ENCODE measurements around the gene SP2. TPM values are rescaled to one million over a fixed set of nuclear protein-coding genes. Genes with fewer than 3 reads are reported as not detected.
A peak's percentile ranks its signal among the peaks of the same experiment; 100 is the strongest.

Gene SP2
- total and polyA plus RNA-seq, 4 experiments from 2014 or later: 3.0 to 39.9 (median 28.4) TPM

- CTCF ChIA-PET (ENCODE audit: partially characterized antibody): interaction anchor here (1.2 to 20.5 kb wide), 3 partner anchors 10 to 120 kb away, joined by 3 to 562 read pairs (median 14); partner anchors contain the start of genes CDK5RAP3, SCRN2 and SP2
- no peaks in the 10 kb centered on the region for H3K9me3 ChIP-seq (ENCODE audit: control insufficient read depth in 1 of 2, low read length in 2 of 2)
- H3K36me3 Mint-ChIP-seq: no peaks in the 10 kb centered on the region
- peak within 1 kb of the TSS; percentile 5 to 77 (median 60) for H3K4me3 Mint-ChIP-seq
- H3K27ac ChIP-seq (ENCODE audit: low read depth, low read length): no peak within 1 kb of the TSS
- H3K4me3 ChIP-seq (ENCODE audit: low read length in 2 of 2): no peak within 1 kb of the TSS
- peaks cover 62% of the 10 kb centered on the region for H3K27me3 ChIP-seq (ENCODE audit: insufficient read depth, low read length)
- H3K4me1 Mint-ChIP-seq: peaks cover 13 to 38% (median 18%) of the 10 kb centered on the region in 4 donors
- peak within 1 kb of the TSS in 3 of 7 donors; percentile 21 to 56 (median 31) for H3K27ac Mint-ChIP-seq
- no peaks in the 10 kb centered on the region for H3K36me3 ChIP-seq (ENCODE audit: insufficient read depth, low read length)
- intact Hi-C loops (cut with micrococcal nuclease): no loop called here
- POLR2A ChIA-PET (ENCODE audit: partially characterized antibody): interaction anchor here (0.9 to 18.7 kb wide), 5 partner anchors 8 to 42 kb away, joined by 3 to 271 read pairs (median 4); partner anchors contain the start of genes LRRC46, MRPL10 and SP2
- no peaks in the 10 kb centered on the region for H3K9me3 Mint-ChIP-seq
- DNase-seq: peak; percentile 39 to 76 (median 45)
- H3K27me3 Mint-ChIP-seq: peaks cover 57 to 73% of the 10 kb centered on the region in 2 donors
- H3K4me1 ChIP-seq (ENCODE audit: insufficient read depth, low read length): peaks cover 37% of the 10 kb centered on the region
Observed at GRCh38 chr17:47850692-47851573, 45.1 kb upstream of the SP2 start, which contains the start of gene SP6. TSS of gene SP6 (minus strand) at chr17:47851163. CDS start at chr17:47848429, 2,734 bp downstream.

GRCh38 chr17:47851764-47852112, 44.3 kb upstream of the SP2 start:
- Mint-ChIP-seq H3K4me1 (peaks cover 13 to 34% (median 18%) of the 10 kb centered on the region in 4 donors), H3K27me3 (peaks cover 54 to 73% of the 10 kb centered on the region in 2 donors), H3K9me3 (no peaks in the 10 kb centered on the region), H3K36me3 (no peaks in the 10 kb centered on the region), H3K4me3 (peak overlapping the region in 5 of 8 donors; percentile 19 to 59 (median 58)), H3K27ac (peak overlapping the region in 2 of 7 donors; percentile 21 to 56)
- DNase-seq: no peak
- ChIA-PET POLR2A (ENCODE audit: partially characterized antibody) (interaction anchor here (0.9 to 18.7 kb wide), 4 partner anchors 9 to 41 kb away, joined by 3 to 271 read pairs (median 4); partner anchors contain the start of gene SP2), CTCF (ENCODE audit: partially characterized antibody) (interaction anchor here (1.9 to 20.5 kb wide), 2 partner anchors 9 to 36 kb away, joined by 12 to 562 read pairs; partner anchors contain the start of gene SP2)
- Histone ChIP-seq H3K4me1 (ENCODE audit: insufficient read depth, low read length) (peaks cover 37% of the 10 kb centered on the region), H3K36me3 (ENCODE audit: insufficient read depth, low read length) (no peaks in the 10 kb centered on the region), H3K4me3 (ENCODE audit: low read length in 2 of 2) (no peak overlapping the region), H3K27me3 (ENCODE audit: insufficient read depth, low read length) (peaks cover 54% of the 10 kb centered on the region), H3K9me3 (ENCODE audit: control insufficient read depth in 1 of 2, low read length in 2 of 2) (no peaks in the 10 kb centered on the region), H3K27ac (ENCODE audit: low read depth, low read length) (no peak overlapping the region)
- intact Hi-C loops (cut with micrococcal nuclease): no loop called here

GRCh38 chr17:47852113-47852949, 43.7 kb upstream of the SP2 start:
- Histone ChIP-seq H3K4me1 (ENCODE audit: insufficient read depth, low read length) (peaks cover 32% of the 10 kb centered on the region), H3K9me3 (ENCODE audit: control insufficient read depth in 1 of 2, low read length in 2 of 2) (no peaks in the 10 kb centered on the region), H3K27me3 (ENCODE audit: insufficient read depth, low read length) (peaks cover 48% of the 10 kb centered on the region), H3K4me3 (ENCODE audit: low read length in 2 of 2) (no peak overlapping the region), H3K36me3 (ENCODE audit: insufficient read depth, low read length) (no peaks in the 10 kb centered on the region), H3K27ac (ENCODE audit: low read depth, low read length) (no peak overlapping the region)
- peak overlapping the region in 1 of 7 donors; percentile 56 for H3K27ac Mint-ChIP-seq
- H3K4me1 Mint-ChIP-seq: peaks cover 13 to 28% (median 17%) of the 10 kb centered on the region in 4 donors
- DNase-seq: no peak
- H3K4me3 Mint-ChIP-seq: peak overlapping the region; percentile 4 to 60 (median 48)
- no peaks in the 10 kb centered on the region for H3K9me3 Mint-ChIP-seq
- H3K27me3 Mint-ChIP-seq: peaks cover 49 to 72% of the 10 kb centered on the region in 2 donors
- CTCF ChIA-PET (ENCODE audit: partially characterized antibody): interaction anchor here (0.8 to 20.5 kb wide), 3 partner anchors 9 to 35 kb away, joined by 4 to 562 read pairs (median 12); partner anchors contain the start of genes SCRN2 and SP2
- POLR2A ChIA-PET (ENCODE audit: partially characterized antibody): interaction anchor here (0.9 to 18.7 kb wide), 3 partner anchors 10 to 40 kb away, joined by 4 to 271 read pairs (median 5); partner anchors contain the start of gene SP2
- intact Hi-C loops (cut with micrococcal nuclease): no loop called here
- H3K36me3 Mint-ChIP-seq: no peaks in the 10 kb centered on the region

GRCh38 chr17:47853616-47854015, 42.4 kb upstream of the SP2 start:
- no peaks in the 10 kb centered on the region for H3K36me3 ChIP-seq (ENCODE audit: insufficient read depth, low read length)
- POLR2A ChIA-PET (ENCODE audit: partially characterized antibody): interaction anchor here (1.7 kb wide), 1 partner anchor 9 kb away, joined by 4 read pairs; no protein-coding TSS in a partner anchor
- DNase-seq: no peak
- CTCF ChIA-PET (ENCODE audit: partially characterized antibody): interaction anchor here (3.2 to 20.5 kb wide), 2 partner anchors 12 to 34 kb away, joined by 24 to 562 read pairs; partner anchors contain the start of genes SCRN2 and SP2
- no peaks in the 10 kb centered on the region for H3K9me3 ChIP-seq (ENCODE audit: control insufficient read depth in 1 of 2, low read length in 2 of 2)
- H3K27me3 ChIP-seq (ENCODE audit: insufficient read depth, low read length): peaks cover 42% of the 10 kb centered on the region
- H3K36me3 Mint-ChIP-seq: no peaks in the 10 kb centered on the region
- no peaks in the 10 kb centered on the region for H3K9me3 Mint-ChIP-seq
- no peak overlapping the region for H3K4me3 Mint-ChIP-seq
- H3K4me1 ChIP-seq (ENCODE audit: insufficient read depth, low read length): peaks cover 29% of the 10 kb centered on the region
- intact Hi-C loops (cut with micrococcal nuclease): no loop called here
- H3K4me3 ChIP-seq (ENCODE audit: low read length in 2 of 2): no peak overlapping the region
- H3K4me1 Mint-ChIP-seq: peaks cover 13 to 27% (median 17%) of the 10 kb centered on the region in 4 donors
- H3K27ac ChIP-seq (ENCODE audit: low read depth, low read length): no peak overlapping the region
- H3K27me3 Mint-ChIP-seq: peaks cover 48 to 73% of the 10 kb centered on the region in 2 donors
- H3K27ac Mint-ChIP-seq: no peak overlapping the region

GRCh38 chr17:47855737-47856136, 40.3 kb upstream of the SP2 start:
- ChIA-PET POLR2A (ENCODE audit: partially characterized antibody) (no interaction called here), CTCF (ENCODE audit: partially characterized antibody) (interaction anchor here (1.3 to 3.2 kb wide), 3 partner anchors 10 to 34 kb away, joined by 3 to 24 read pairs (median 14); partner anchors contain the start of gene SCRN2)
- Histone ChIP-seq H3K36me3 (ENCODE audit: insufficient read depth, low read length) (no peaks in the 10 kb centered on the region), H3K9me3 (ENCODE audit: control insufficient read depth in 1 of 2, low read length in 2 of 2) (no peaks in the 10 kb centered on the region), H3K4me3 (ENCODE audit: low read length in 2 of 2) (no peak overlapping the region), H3K27me3 (ENCODE audit: insufficient read depth, low read length) (peaks cover 22% of the 10 kb centered on the region), H3K4me1 (ENCODE audit: insufficient read depth, low read length) (peaks cover 19% of the 10 kb centered on the region), H3K27ac (ENCODE audit: low read depth, low read length) (no peak overlapping the region)
- Mint-ChIP-seq H3K27me3 (peaks cover 34 to 64% of the 10 kb centered on the region in 2 donors), H3K27ac (no peak overlapping the region), H3K9me3 (no peaks in the 10 kb centered on the region), H3K4me1 (peaks cover 6 to 12% (median 9%) of the 10 kb centered on the region in 4 donors), H3K4me3 (no peak overlapping the region), H3K36me3 (no peaks in the 10 kb centered on the region)
- intact Hi-C loops (cut with micrococcal nuclease): no loop called here
- DNase-seq: no peak

- Histone ChIP-seq H3K36me3 (ENCODE audit: insufficient read depth, low read length) (no peaks in the 10 kb centered on the region), H3K27me3 (ENCODE audit: insufficient read depth, low read length) (peaks cover 21% of the 10 kb centered on the region), H3K27ac (ENCODE audit: low read depth, low read length) (no peak overlapping the region), H3K4me1 (ENCODE audit: insufficient read depth, low read length) (peaks cover 11% of the 10 kb centered on the region), H3K4me3 (ENCODE audit: low read length in 2 of 2) (no peak overlapping the region), H3K9me3 (ENCODE audit: control insufficient read depth in 1 of 2, low read length in 2 of 2) (no peaks in the 10 kb centered on the region)
- intact Hi-C loops (cut with micrococcal nuclease): no loop called here
- POLR2A ChIA-PET (ENCODE audit: partially characterized antibody): no interaction called here
- DNase-seq: no peak
- Mint-ChIP-seq H3K27me3 (peaks cover 34 to 60% of the 10 kb centered on the region in 2 donors), H3K4me3 (no peak overlapping the region), H3K4me1 (peaks cover 6 to 9% (median 8%) of the 10 kb centered on the region in 4 donors), H3K36me3 (no peaks in the 10 kb centered on the region), H3K9me3 (no peaks in the 10 kb centered on the region), H3K27ac (no peak overlapping the region)
- CTCF ChIA-PET (ENCODE audit: partially characterized antibody): interaction anchor here (1.0 to 3.2 kb wide), 4 partner anchors 15 to 33 kb away, joined by 3 to 24 read pairs (median 10); partner anchors contain the start of gene SCRN2
Observed at GRCh38 chr17:47856830-47857229, 39.2 kb upstream of the SP2 start.

All from CD4-positive, alpha-beta memory T cell (primary cell).